ENCODE data around the gene NETO1. TPM values are rescaled to one million over a fixed set of nuclear protein-coding genes. Genes with fewer than 3 reads are reported as not detected.

NETO1 gene
- total RNA-seq, 6 experiments from 2014 or later, result not detected

DNA sequence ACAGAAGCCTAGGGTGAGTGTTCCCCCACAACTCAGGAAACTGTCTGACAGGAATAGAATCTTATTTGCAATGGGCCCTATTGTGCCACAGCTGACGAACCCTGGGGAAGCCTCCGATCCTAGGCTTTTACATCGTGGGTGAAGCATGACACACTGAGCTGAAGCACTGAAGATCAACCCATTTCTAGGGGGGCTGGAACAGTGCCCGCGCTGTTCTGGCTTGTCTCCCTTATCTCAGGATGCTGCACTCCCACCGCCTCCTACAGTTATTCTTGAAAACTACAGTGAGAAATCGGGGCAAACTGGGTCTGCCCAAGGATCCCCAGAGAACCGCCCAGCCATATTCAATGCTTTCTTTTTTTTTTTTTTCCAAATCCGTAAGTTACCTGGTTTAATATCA, 41.1 kb downstream of the NETO1 start:
- TF ChIP-seq, protein P1, sequence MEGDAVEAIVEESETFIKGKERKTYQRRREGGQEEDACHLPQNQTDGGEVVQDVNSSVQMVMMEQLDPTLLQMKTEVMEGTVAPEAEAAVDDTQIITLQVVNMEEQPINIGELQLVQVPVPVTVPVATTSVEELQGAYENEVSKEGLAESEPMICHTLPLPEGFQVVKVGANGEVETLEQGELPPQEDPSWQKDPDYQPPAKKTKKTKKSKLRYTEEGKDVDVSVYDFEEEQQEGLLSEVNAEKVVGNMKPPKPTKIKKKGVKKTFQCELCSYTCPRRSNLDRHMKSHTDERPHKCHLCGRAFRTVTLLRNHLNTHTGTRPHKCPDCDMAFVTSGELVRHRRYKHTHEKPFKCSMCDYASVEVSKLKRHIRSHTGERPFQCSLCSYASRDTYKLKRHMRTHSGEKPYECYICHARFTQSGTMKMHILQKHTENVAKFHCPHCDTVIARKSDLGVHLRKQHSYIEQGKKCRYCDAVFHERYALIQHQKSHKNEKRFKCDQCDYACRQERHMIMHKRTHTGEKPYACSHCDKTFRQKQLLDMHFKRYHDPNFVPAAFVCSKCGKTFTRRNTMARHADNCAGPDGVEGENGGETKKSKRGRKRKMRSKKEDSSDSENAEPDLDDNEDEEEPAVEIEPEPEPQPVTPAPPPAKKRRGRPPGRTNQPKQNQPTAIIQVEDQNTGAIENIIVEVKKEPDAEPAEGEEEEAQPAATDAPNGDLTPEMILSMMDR (IDR thresholded peaks at IDR 0.05), result no peak
- no peak overlapping the region for H3K4me3 Mint-ChIP-seq
- no peak for DNase-seq
- no peaks in the 10 kb centered on the region for H3K9me3 Mint-ChIP-seq
- no peaks in the 10 kb centered on the region for H3K4me1 Mint-ChIP-seq (ENCODE audit: low read depth)
- peaks cover 2% of the 10 kb centered on the region; the same call in 1 of the 2 replicates for H3K27me3 Mint-ChIP-seq (ENCODE audit: insufficient read depth)
- H3K36me3 Mint-ChIP-seq (ENCODE audit: low read depth), result no peaks in the 10 kb centered on the region
- H3K27ac Mint-ChIP-seq, result no peak overlapping the region

DNA sequence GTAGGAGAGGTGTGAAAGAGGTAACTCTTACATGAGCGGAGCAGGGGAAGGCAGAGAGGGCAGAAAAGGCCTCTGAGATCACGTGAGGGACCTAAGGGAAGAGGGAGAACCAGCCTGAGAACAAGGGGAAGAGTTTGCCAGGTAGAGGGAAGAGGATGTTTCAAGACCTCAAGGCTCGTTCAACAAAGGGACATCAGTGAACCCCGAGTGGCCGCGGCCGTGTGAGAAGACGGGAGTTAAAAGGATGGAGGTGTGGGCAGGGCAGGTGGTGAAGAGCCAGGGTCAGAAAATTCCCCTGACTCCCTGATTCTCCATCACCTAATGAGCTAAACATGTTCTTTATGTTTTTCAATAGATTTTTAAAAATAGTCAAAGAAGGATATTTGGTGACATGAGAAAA, 44.4 kb downstream of the NETO1 start:
- Mint-ChIP-seq H3K27ac (no peak overlapping the region), H3K27me3 (ENCODE audit: insufficient read depth) (no peaks in the 10 kb centered on the region; the same call in 1 of the 2 replicates), H3K36me3 (ENCODE audit: low read depth) (no peaks in the 10 kb centered on the region), H3K4me1 (ENCODE audit: low read depth) (no peaks in the 10 kb centered on the region), H3K9me3 (no peaks in the 10 kb centered on the region), H3K4me3 (no peak overlapping the region)
- no peak for DNase-seq
- TF ChIP-seq, protein P1 (IDR thresholded peaks at IDR 0.05), result no peak

DNA sequence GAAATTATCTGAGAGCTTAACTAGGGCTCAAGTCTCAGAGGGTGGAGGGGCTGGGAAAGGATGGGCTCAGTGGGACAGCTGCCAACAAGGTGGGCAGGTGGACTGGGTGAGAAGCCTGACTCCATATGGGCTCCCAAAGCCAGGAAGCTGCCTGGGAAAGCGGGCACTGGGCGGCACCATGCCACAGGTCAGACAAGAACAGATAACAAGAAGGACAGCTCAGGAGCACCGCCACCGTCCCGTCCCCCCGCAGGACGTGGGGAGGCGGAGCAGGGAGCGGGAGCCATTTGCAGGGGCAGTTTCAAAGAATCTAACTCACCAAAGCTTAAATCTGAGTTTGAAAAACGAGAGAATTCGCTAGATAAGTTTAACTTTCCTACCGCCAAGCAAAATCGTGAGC, 45.6 kb downstream of the NETO1 start:
- no peaks in the 10 kb centered on the region for H3K9me3 Mint-ChIP-seq

DNA sequence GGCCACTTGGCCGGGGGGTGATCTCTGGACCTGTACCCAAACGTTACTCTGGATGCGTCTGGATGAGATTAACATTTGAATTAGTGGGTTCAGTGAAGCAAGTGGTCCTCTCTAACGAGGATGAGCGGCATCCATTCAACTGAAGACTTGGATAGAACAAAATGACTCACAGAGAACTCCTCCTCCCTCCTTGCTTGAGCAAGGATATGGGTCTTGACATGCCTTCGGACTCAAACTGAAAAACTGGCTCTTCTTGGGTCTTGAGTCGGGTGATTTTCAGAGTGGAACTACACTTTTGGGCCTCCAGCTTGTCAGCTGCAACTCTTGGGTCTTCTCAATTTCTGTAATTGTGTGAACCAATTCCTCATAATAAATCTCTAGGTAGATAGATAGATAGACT, 47.2 kb downstream of the NETO1 start:
- TF ChIP-seq, protein P1 (IDR thresholded peaks at IDR 0.05), result no peak
- Mint-ChIP-seq H3K36me3 (ENCODE audit: low read depth) (no peaks in the 10 kb centered on the region), H3K4me1 (ENCODE audit: low read depth) (no peaks in the 10 kb centered on the region), H3K27me3 (ENCODE audit: insufficient read depth) (no peaks in the 10 kb centered on the region; the same call in 1 of the 2 replicates), H3K9me3 (no peaks in the 10 kb centered on the region), H3K27ac (no peak overlapping the region), H3K4me3 (no peak overlapping the region)
- DNase-seq, result no peak

More for the DNA sequence above, 45.6 kb downstream of the NETO1 start:
- Mint-ChIP-seq H3K27me3 (ENCODE audit: insufficient read depth) (no peaks in the 10 kb centered on the region; the same call in 1 of the 2 replicates), H3K27ac (no peak overlapping the region), H3K36me3 (ENCODE audit: low read depth) (no peaks in the 10 kb centered on the region), H3K4me3 (no peak overlapping the region), H3K4me1 (ENCODE audit: low read depth) (no peaks in the 10 kb centered on the region)
- TF ChIP-seq, protein P1 (IDR thresholded peaks at IDR 0.05), result no peak
- DNase-seq, result no peak

DNA sequence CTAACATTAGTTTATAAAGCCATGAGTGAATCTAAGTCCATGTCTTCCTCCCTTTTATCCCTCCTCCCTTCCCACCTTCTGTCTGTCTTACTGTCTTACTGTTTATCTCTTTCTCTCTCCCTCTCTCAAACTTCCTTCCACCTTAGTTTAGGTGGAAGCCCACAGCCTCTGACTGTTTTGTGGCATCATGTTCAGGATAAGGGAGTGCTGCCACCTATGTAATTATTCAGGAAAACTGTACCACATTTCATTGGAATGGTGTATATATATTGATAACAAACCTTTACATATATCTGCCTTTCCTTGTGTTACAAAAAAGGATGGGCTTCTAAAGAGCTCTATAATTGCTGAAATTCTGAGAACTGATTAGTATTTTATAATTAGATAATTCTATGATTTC, 48.7 kb downstream of the NETO1 start:
- Mint-ChIP-seq H3K4me1 (ENCODE audit: low read depth) (no peaks in the 10 kb centered on the region), H3K27ac (no peak overlapping the region), H3K9me3 (no peaks in the 10 kb centered on the region), H3K36me3 (ENCODE audit: low read depth) (no peaks in the 10 kb centered on the region), H3K27me3 (ENCODE audit: insufficient read depth) (no peaks in the 10 kb centered on the region; the same call in 1 of the 2 replicates), H3K4me3 (no peak overlapping the region)
- TF ChIP-seq, protein P1 (IDR thresholded peaks at IDR 0.05), result no peak
- no peak for DNase-seq

DNA sequence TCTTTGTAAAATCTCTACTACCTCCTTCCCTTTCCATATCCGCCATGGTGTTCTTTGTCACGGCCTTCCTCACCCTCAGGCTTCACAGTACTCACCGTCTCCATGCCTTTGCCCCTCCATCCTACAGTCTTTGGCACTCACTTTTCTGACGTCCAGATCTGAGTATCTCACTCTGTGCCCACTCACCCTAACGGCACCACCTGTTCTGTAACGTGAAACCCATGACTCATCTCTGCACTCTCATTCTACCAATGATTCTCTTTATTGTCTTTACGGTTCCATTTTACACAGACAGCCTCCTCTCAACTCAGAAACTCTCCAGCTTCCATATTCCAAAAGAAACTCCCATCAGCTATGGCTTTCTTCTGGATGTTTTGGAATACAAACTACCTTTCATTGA, 56.7 kb downstream of the NETO1 start:
- TF ChIP-seq, protein P1 (IDR thresholded peaks at IDR 0.05), result no peak

More for the DNA sequence above, 56.7 kb downstream of the NETO1 start:
- no peaks in the 10 kb centered on the region; the same call in 1 of the 2 replicates for H3K36me3 Mint-ChIP-seq (ENCODE audit: low read depth)
- no peaks in the 10 kb centered on the region for H3K27me3 Mint-ChIP-seq (ENCODE audit: insufficient read depth)
- H3K4me1 Mint-ChIP-seq (ENCODE audit: low read depth), result no peaks in the 10 kb centered on the region; the same call in 1 of the 2 replicates
- no peak for DNase-seq
- no peak overlapping the region for H3K27ac Mint-ChIP-seq
- H3K4me3 Mint-ChIP-seq, result no peak overlapping the region
- H3K9me3 Mint-ChIP-seq, result no peaks in the 10 kb centered on the region; the same call in 1 of the 2 replicates

Data from HFFc6 (cell line).